Activated CD4-positive, alpha-beta T cell treated with anti-CD3 and anti-CD28 coated beads for 48 hours (primary cell): ENCODE results near the gene MARCHF9.

Experiments used
- DNase-seq: peaks from one replicate; pipeline ENCODE4 v3.0.0-alpha.2; 2020

The MARCHF9 gene

GRCh38 chr12:57807285-57807684 lies 52.4 kb downstream of the MARCHF9 start:
- no peak for DNase-seq

- DNase-seq: no peak
These were observed 53.4 kb downstream of the MARCHF9 start for GRCh38 chr12:57808351-57808750.

GRCh38 chr12:57809425-57809824 lies 54.5 kb downstream of the MARCHF9 start:
- no peak for DNase-seq
